GM11168 (cell line): ENCODE measurements around the gene TMEM171.

Experiments used
- in situ Hi-C: fragments of 300-500 bp; cut with MboI; formaldehyde crosslinking; loops from one replicate; pipeline ENCODE4 v1.12.0; 2022; ENCODE audit warnings: low sequenced_read_pairs; ENCODE audit not compliant: unreplicated experiment

TMEM171 gene

DNA sequence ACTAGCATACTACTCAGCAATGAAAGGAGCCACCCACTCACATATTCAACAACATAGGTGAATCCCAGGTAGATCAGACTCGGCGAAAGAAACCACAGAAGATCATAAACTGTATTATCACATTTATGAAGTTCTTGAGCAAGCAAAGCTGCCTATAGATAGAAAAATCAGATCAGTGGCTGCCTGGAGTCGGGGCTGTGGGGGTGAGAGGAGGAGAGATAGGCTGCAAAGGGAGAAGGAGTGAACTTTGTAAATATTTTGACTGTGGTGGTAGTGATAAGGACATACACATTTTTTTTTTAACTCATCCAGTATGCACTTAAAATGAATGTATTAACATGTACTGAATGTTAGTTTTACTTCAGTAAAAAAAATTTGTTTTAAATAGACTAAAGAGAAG is 29.2 kb downstream of the TMEM171 start:
- in situ Hi-C loops, result no loop called here

DNA sequence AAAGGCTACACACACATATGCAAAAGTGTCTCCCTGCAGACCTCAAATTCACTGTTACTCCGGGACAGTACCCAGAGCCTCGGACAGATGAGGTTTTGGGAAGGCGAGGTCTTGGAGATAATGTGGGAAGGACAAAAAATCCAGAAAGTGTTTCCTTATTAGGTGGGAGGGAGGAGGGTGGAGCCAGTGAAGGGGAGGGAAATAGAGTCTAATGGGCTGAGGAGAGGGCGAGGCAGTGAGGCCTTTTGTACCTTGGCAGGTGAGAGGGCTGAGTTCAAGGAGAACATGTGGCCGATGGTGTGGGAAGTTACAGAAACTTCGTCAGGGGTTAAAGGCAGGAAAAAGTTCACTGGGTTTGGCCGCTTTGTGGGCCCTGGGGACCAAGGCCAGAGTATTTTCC is 30.5 kb downstream of the TMEM171 start:
- in situ Hi-C loops, result no loop called here

DNA sequence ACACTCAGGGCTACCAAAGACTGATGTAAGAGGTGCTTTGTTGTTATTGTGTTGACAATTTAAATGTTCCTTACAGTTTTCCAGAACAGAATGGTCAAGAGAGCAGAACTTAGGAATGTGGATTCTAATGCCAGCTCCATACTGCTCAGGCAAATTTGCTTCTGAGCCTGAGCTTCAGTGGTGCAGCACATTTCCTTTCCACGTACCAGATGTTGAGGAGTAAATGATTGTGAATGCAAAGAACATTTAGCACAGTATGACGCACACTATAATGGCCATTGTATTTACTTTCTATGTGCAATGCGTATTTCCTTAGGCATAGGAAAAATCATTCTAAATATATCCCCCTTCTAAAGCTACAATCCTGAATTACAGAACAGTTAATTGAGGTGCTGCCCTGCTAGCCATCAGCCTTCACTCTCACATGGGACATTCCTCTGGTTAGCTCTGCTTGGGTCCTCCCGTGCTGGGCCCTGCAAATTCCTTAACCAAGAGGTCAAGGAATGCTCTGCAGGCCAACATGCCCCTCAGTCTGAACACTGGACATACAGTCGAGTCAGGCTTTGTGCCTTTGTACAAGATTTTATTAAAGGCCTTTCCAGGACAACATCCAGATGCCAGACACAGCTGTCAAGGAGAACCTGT is 31.5 kb downstream of the TMEM171 start:
- in situ Hi-C loops, result no loop called here

DNA sequence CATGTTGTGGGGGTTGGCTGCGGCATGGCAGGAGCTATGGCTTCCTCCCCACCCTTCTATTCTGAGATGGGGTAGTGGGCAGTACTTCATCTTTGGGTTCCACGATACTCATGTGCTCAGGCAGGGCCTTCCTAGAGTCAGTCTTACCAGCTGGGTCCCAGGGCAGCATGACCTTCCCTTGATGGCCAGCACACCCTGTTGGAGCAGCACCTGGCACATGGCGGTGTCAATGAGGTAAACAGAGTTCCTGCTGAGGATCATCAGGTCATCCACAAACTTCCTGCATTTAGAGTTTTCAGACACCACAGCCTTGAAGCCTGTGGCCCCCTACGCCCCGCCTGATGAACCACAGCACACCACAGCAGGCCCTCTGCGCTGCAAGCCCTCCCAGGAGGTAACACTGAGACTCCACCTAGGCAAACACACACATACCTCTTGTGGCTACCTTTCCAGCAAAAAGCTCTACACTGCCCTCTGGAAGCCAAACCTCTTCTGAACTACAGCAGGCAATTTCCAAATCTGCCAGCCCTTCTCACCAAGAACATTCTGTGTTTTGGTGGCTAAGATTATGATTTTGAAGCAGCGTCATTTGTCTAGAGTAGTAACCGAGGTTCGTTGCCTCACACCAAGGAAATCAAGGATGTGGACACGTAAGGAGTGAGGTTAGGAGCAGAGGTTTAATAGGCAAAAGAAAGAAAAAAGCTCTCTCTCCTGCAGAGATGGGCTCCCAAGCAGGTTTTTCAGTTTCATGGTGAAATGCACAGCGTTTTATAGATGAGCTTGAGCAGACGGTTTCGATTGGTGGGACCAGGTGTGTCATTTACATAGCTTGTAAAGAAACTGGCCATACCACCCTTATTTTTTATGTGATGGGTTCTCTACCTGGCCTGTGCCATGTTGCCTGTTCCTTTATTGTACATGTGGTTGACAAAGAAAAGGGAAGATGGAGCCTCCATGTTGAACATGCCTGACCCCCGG is 32.3 kb downstream of the TMEM171 start:
- in situ Hi-C loops, result no loop called here

DNA sequence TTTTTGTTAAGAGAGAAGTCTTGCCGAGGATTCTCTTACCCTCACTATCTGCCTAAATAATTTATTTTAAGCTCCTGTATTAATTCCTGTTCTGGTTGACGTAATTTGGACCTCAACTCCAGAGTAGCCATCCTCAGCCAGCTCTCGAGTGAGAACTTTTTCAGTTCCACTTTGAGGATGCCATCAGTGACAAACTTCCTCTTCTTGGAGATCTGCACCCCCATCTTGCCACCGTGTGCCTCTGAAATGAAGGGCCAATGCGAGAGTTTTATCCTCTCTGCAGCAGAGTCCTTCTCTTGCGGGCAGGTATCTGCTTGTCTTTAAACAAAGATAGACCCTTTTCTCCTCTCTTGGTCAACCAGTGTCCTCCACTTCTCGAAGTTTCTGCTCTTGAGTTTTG is 33.1 kb downstream of the TMEM171 start:
- in situ Hi-C loops, result no loop called here

DNA sequence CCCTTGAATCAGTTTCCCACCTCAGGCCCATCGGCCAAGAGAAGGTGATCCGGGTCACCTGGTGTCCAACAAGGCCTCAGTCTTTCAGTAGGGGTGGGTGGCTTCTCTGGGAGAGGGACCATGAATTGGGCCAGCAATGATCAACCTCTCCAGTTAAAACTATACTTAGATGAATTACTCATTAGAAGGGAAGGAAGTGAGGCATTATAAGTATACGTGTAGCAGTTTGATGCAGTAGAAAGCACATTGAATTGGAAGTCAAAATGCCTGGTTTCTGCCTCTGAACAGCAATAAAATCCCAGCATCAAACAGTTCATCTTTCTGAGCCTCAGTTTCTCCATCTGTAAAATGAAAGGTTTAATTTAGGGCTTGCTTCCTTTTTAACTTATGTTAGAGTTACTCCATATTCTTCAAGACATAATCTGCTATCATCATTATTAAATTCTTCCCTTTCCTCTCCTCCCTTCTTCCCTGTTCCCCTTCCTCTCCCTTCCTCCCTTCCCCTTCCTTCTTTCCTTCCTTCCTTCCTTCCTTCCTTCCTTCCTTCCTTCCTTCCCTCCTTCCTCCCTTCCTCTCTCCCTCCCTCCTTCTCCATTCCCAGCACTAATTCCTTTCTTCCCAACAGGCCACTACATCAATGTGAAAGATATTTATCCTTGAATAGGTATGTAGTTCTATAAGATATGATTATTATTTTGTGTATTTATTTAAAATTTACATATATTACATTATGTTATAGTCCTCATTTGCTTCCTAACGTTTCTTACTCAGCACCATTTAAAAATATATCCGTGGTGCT is 34.0 kb downstream of the TMEM171 start:
- in situ Hi-C loops, result no loop called here

DNA sequence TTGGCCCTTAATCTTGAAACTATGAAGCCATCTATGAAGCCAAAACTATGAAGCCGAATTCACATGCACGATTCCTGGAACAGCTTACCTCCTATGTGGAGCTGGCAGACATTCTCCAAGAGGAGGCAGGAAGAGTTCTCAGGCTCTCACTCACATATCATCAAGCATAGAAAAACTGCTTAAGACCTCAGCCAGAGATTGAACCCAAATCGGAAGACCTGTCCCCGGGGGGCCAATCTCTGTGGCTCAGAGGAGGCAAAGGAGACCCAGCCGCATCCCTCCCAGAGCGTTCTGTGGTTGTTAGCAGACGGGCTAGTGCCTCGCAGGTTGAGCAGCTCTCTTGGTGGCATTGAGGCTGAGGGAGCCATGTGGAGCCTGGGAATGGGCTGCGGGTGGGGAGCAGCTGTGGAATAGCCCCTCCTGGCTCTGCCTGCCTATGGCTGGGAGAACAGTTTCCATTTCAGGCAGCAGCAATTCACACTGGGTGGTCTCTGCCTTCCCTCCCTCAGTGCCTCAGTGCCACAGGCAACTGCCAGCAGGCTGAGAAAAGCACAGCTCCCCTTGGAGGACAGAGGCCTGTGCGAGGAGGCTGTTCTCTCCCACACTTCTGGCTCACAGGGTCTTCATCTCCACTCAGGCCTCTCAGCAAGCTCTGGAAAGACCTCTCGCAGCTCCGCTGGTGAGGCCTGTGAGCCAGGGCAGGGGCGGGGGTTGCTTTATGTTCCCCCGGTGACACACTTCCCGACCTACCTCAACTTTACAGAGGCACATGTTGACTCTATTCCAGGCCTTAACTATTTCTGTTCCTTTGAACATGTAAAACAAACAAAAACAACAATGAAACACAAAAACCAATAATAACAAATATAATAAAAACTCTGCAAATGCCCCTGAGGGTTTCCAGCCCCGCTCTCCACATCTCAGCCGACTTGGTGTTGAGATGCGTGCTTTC is 35.2 kb downstream of the TMEM171 start:
- in situ Hi-C loops, result no loop called here

DNA sequence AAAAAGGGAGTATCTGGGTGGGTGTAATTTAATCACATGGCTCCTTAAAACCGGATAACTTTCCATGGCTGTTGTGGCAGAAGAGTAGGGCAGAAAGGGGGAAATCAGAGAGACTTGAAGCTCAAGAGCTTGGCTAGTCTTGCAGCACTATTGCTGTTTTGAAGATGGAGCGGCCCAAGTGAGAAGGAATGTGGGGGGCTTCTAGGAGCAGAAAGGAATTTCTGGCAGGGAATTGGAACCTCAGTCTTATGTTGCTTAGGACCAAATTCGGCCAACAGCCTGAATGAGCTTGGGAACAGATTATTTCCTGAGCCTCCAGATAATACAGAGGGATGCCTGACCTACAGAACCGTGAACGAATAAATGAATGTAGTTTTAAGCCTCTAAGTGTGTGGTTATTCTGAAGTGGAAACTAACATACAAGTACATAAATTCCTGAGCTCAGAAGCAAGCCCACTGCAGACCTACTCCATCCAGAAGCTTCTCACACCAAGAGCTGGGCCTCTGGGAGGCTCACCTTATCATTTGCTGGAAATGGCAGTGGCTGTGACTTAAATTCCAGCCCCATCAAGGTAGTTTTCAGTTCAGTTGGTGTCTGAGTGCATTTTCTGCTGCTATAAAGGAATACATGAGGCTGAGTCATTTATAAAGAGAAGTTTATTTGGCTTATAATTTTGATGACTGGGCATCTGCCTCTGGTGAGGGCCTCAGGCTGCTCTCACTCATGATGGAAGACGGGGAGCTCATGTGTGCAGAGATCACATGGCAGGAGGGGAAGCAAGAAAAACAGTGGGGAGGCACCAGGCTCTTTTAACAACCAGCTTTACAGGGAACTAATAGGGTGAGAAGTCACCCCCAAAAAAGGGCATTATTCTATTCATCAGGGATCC is 37.3 kb downstream of the TMEM171 start:
- in situ Hi-C loops, result no loop called here

DNA sequence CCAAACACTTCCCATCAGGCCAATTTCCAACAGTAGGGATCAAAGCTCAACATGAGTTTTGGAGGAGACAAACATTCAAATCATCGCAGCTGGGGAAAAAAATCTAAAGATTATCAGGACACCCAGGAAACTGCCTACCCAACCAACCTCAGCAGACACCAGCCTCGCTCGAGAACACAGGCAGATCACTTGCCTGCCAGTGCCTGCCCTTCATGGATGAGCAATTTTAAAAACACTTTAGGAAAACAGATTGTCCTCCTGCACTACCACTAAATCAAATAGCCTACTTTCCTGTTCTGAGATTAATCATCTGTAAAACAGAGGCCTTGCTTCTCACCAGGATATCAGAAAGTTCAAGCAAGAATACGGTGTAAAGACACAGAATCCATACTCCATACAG is 37.9 kb downstream of the TMEM171 start:
- in situ Hi-C loops, result no loop called here

DNA sequence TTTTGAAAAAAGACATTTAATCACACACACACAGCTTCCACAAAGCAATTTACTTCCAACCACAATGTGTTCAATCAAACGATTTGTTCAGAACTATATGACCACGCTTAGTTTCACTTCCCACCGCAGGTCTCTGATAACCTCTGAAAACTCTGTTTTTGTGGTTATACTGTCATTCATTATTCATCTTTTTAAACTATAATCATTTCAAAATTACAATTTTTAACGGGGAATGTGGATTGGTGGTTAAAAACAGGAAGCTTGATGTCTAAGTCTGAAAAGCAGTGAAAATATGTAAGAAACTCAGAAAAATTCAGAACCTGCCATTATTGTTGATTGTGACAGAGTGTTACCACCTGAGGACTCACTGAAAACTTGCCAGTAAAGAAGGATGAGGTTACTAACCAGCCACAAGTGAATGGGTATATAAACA is 39.9 kb downstream of the TMEM171 start:
- in situ Hi-C loops, result no loop called here

DNA sequence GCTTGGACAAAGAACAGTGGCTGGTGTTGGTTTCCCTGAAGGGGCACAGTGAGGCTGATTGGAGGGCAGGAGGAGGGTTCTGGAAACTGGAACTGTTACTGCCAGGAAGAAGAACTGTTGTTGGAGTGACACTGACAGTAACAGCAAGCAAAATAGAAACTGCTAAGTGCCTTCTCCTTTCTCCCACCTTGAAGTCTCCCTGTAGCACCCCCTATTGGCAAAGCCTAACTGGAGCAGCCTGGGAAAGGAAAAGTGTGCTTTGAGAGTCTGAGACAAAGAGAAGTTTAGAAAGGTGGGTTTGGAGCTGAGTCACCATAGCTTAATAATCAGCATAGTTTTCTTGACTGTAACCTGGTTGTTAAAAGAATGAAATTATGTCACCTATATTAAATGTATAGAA is 50.1 kb downstream of the TMEM171 start:
- in situ Hi-C loops, result no loop called here

DNA sequence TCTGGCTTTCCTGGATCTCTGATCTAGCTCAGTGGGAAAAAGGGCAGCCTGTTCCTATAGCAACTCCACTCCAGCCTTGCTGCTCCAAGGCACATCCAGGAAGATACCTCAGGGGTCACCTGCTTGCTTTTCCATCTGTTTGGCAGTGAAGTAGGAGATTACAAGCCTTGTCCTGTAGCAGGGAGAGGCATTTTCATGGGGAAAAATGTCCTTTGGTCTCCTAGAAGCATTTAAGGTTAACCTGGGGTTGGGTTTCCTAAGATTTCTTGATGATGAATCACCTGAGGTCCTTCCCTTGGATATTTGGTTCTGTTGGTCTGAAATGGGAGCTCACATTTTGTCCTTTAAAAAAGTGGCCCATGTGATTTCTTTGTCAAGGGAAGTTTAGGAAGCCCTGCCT is 51.1 kb downstream of the TMEM171 start:
- in situ Hi-C loops, result no loop called here

DNA sequence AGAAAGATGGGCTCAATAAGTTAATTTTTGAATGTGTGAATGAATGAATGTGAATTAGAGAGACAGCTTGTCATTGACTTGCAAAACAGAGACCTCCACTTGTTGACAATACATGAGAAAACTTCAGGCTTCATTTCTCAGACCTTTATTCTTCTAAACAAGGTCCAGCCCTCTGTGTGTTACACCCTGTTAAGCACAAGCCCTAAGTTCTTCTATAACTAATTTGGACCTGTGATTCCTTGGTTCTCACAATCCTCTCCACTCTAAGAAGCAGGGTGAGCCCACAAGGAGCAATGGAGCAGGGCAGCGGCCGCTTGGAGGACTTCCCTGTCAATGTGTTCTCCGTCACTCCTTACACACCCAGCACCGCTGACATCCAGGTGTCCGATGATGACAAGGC is 52.6 kb downstream of the TMEM171 start, which contains the start of gene TMEM174:
TSS of gene TMEM174 (plus strand) at position 243 of the 400 bp plus-strand sequence. CDS start at position 294, 51 bp downstream.
- in situ Hi-C loops, result no loop called here

DNA sequence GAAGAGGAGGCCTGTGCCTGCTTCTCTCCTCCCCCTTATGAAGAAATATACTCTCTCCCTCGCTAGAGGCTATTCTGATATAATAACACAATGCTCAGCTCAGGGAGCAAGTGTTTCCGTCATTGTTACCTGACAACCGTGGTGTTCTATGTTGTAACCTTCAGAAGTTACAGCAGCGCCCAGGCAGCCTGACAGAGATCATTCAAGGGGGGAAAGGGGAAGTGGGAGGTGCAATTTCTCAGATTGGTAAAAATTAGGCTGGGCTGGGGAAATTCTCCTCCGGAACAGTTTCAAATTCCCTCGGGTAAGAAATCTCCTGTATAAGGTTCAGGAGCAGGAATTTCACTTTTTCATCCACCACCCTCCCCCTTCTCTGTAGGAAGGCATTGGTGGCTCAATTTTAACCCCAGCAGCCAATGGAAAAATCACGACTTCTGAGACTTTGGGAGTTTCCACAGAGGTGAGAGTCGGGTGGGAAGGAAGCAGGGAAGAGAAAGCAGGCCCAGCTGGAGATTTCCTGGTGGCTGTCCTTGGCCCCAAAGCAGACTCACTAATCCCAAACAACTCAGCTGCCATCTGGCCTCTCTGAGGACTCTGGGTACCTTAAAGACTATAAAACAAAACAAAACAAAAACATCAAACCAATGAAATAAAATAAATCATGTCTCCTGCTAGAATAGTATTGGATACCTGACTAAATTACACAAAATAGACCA is 53.9 kb downstream of the TMEM171 start:
- in situ Hi-C loops, result no loop called here

DNA sequence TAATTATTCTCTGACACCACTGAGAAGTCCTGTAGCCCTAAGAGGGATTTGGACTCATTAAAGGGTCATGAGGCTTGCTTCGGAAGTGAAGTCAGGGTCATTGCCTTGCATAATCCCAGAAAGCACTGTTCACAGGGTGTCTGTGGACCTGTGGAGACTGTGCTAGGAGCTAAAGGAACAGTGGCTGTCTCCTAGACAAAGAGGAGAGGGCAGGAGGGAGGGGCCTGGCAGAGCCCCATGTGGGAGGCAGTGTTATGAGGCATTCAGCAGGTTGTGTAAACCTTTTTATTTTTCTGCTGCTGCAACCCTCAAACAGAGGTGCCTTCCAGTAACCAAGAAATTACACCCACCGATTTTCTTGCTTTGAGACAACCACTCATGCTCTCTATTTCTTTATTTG is 55.9 kb downstream of the TMEM171 start:
- in situ Hi-C loops, result no loop called here

DNA sequence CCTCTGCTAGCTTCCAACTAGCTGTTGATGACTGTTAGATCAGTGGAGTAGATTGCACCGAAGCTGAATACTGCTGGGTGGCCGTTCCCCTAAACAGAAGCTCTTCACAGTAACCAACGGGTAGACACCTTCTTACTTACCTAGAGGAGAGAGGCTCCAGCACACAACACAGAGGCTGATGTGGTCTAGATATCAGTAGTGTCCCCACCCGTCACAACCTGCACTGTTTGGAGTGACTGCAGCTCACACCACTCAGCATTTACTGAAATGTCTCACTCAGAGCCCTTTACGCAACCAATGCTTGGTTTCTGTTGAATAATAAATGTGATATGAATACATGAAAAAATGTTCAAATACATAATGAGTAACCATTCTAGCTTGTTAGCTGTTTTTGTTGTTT is 57.9 kb downstream of the TMEM171 start:
- in situ Hi-C loops, result no loop called here

DNA sequence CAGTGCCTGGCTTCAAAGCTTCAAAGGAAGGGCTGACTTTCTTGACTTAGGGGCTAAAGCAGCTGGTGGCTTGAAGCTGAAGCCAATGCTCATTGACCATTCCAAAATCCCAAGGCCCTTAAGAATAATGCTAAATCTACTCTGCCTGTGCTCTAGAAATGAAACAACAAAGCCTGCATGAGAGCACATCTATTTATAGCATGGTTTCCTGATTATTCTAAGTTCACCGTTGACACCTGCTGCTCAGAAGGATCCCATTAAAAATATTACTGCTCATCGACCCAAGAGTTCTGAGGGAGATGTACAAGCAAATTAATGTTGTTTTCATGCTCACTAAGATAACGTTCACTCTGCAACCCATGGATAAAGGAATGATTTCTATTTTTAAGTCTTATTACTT is 59.4 kb downstream of the TMEM171 start:
- in situ Hi-C loops, result no loop called here

DNA sequence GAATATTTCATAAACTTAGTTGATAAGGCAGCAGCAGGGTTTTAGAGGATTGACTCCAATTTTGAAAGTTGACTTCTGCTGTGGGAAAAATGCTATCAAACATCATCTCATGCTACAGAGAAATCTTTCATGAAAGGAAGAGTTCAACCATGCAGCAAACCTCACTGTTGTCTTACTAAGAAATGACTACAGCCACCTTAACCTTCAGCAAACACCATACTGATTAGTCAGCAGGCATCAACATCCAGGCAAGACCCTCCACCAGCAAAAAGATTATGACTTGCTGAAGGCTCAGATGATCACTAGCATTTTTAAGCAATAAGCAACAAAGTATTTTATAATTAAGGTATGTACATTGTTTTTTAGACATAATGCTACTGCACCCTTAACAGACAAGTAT is 60.2 kb downstream of the TMEM171 start:
- in situ Hi-C loops, result no loop called here
